HEK293T (cell line): ENCODE measurements around the gene KIAA1755.

ENCODE experiments used
- CTCF ChIA-PET: fragments of 350-600 bp; formaldehyde crosslinking; extraction: SDS; loops from one replicate; lab custom pipeline; 2021; ENCODE audit warnings: antibody characterized with exemption, inconsistent platforms; lab: Yijun Ruan, JAX
- POLR2A ChIA-PET: fragments of 350-600 bp; formaldehyde crosslinking; extraction: SDS; loops from one replicate; lab custom pipeline; 2020; ENCODE audit warnings: antibody characterized with exemption, inconsistent platforms; lab: Yijun Ruan, JAX
- DNase-seq: peaks from one replicate; pipeline ENCODE4 v3.0.0; 2012; ENCODE audit warnings: mixed read lengths; ENCODE audit errors: extremely low spot score
- ARNT ChIP-seq: fragments of 450-650 bp; IDR thresholded peaks from 2 replicates; pipeline ENCODE4 v1.6.1; 2017; ENCODE audit warnings: mild to moderate bottlenecking
- BHLHE40 ChIP-seq: fragments of 450-650 bp; IDR thresholded peaks from 2 replicates; pipeline ENCODE4 v1.6.1; 2016; ENCODE audit warnings: mild to moderate bottlenecking, moderate library complexity, borderline replicate concordance
- CTBP1 ChIP-seq: fragments of 450-650 bp; IDR thresholded peaks from 2 replicates; pipeline ENCODE4 v1.6.1; 2016; ENCODE audit warnings: borderline replicate concordance
- ELF4 ChIP-seq: fragments of 450-650 bp; IDR thresholded peaks from 2 replicates; pipeline ENCODE4 v1.6.1; 2017; ENCODE audit warnings: antibody characterized with exemption
- FOXA1 ChIP-seq: fragments of 450-650 bp; IDR thresholded peaks from 2 replicates; pipeline ENCODE4 v1.6.1; 2016; ENCODE audit warnings: mild to moderate bottlenecking
- FOXK2 ChIP-seq: fragments of 450-650 bp; IDR thresholded peaks from 2 replicates; pipeline ENCODE4 v1.6.1; 2016; ENCODE audit warnings: mild to moderate bottlenecking
- FOXM1 ChIP-seq: fragments of 450-650 bp; IDR thresholded peaks from 2 replicates; pipeline ENCODE4 v1.6.1; 2017; ENCODE audit warnings: mild to moderate bottlenecking, borderline replicate concordance
- HDGF ChIP-seq: fragments of 450-650 bp; IDR thresholded peaks from 2 replicates; pipeline ENCODE4 v1.6.1; 2017; ENCODE audit warnings: antibody characterized with exemption, borderline replicate concordance
- L3MBTL2 ChIP-seq: fragments of 450-650 bp; conservative IDR thresholded peaks from 2 replicates; pipeline ENCODE4 v1.6.1; 2016; ENCODE audit warnings: mild to moderate bottlenecking
- LEF1 ChIP-seq: fragments of 450-650 bp; IDR thresholded peaks from 2 replicates; pipeline ENCODE4 v1.6.1; 2017; ENCODE audit warnings: mild to moderate bottlenecking, borderline replicate concordance
- NFRKB ChIP-seq: fragments of 450-650 bp; IDR thresholded peaks from 2 replicates; pipeline ENCODE4 v1.6.1; 2016; ENCODE audit warnings: mild to moderate bottlenecking, moderate library complexity
- PKNOX1 ChIP-seq: fragments of 450-650 bp; IDR thresholded peaks from 2 replicates; pipeline ENCODE4 v1.6.1; 2016
- SP1 ChIP-seq: fragments of 450-650 bp; IDR thresholded peaks from 2 replicates; pipeline ENCODE4 v1.6.1; 2017
- SUZ12 ChIP-seq: fragments of 450-650 bp; IDR thresholded peaks from 2 replicates; pipeline ENCODE4 v1.6.1; 2016; ENCODE audit warnings: mild to moderate bottlenecking
- TARDBP ChIP-seq: fragments of 450-650 bp; IDR thresholded peaks from 2 replicates; pipeline ENCODE4 v1.6.1; 2016
- ZNF384 ChIP-seq: fragments of 450-650 bp; IDR thresholded peaks from 2 replicates; pipeline ENCODE4 v1.6.1; 2016

Gene KIAA1755

GRCh38 chr20:38208523-38208922 lies 52.0 kb downstream of the KIAA1755 start:
- TF ChIP-seq TARDBP (no peak), ELF4 (no peak), CTBP1 (no peak), FOXK2 (no peak), ZNF384 (no peak), ARNT (no peak), HDGF (no peak), SP1 (no peak), FOXM1 (no peak)

GRCh38 chr20:38208088-38208487 lies 52.4 kb downstream of the KIAA1755 start:
- ChIA-PET CTCF (no interaction called here), POLR2A (no interaction called here)
- no peak for TF ChIP-seq SUZ12
- TF ChIP-seq ARNT: no peak
- TF ChIP-seq L3MBTL2: no peak
- TF ChIP-seq BHLHE40: no peak
- TF ChIP-seq LEF1: no peak
- TF ChIP-seq TARDBP: no peak
- TF ChIP-seq ELF4: no peak
- DNase-seq: no peak

More at GRCh38 chr20:38208523-38208922, 52.0 kb downstream of the KIAA1755 start:
- POLR2A ChIA-PET: no interaction called here
- DNase-seq: no peak
- CTCF ChIA-PET: no interaction called here

- TF ChIP-seq NFRKB (no peak), L3MBTL2 (no peak), TARDBP (no peak), SP1 (no peak), BHLHE40 (no peak), SUZ12 (no peak), ARNT (no peak), FOXM1 (no peak), CTBP1 (no peak), LEF1 (no peak), ZNF384 (no peak)
- ChIA-PET POLR2A (no interaction called here), CTCF (no interaction called here)
- DNase-seq: no peak
Measured at GRCh38 chr20:38207621-38208020, 52.9 kb downstream of the KIAA1755 start.

- TF ChIP-seq CTBP1 (no peak), ARNT (no peak), FOXK2 (no peak), HDGF (no peak), ELF4 (no peak), L3MBTL2 (no peak), NFRKB (no peak), ZNF384 (no peak), SP1 (no peak), SUZ12 (no peak), LEF1 (no peak), FOXA1 (no peak), BHLHE40 (no peak)
- POLR2A ChIA-PET: no interaction called here
- CTCF ChIA-PET: no interaction called here
Measured at GRCh38 chr20:38205001-38205400, 55.5 kb downstream of the KIAA1755 start.

GRCh38 chr20:38203981-38204357 lies 56.6 kb downstream of the KIAA1755 start:
- POLR2A ChIA-PET: no interaction called here

More at GRCh38 chr20:38205001-38205400, 55.5 kb downstream of the KIAA1755 start:
- no peak for DNase-seq

GRCh38 chr20:38203337-38203980 lies 57.1 kb downstream of the KIAA1755 start:
- no peak for DNase-seq
- POLR2A ChIA-PET: no interaction called here
- CTCF ChIA-PET: no interaction called here
- TF ChIP-seq FOXK2 (no peak), CTBP1 (no peak), PKNOX1 (no peak), BHLHE40 (no peak), ARNT (no peak), ZNF384 (no peak), L3MBTL2 (no peak), SP1 (no peak), ELF4 (no peak), SUZ12 (no peak), HDGF (no peak), FOXM1 (no peak), FOXA1 (no peak), NFRKB (no peak), TARDBP (no peak), LEF1 (no peak)

More at GRCh38 chr20:38203981-38204357, 56.6 kb downstream of the KIAA1755 start:
- no peak for DNase-seq
- CTCF ChIA-PET: no interaction called here
- no peak for TF ChIP-seq FOXK2
- no peak for TF ChIP-seq ZNF384
- no peak for TF ChIP-seq ARNT
- TF ChIP-seq BHLHE40: no peak
- no peak for TF ChIP-seq LEF1

GRCh38 chr20:38202982-38203293 lies 57.6 kb downstream of the KIAA1755 start:
- no peak for DNase-seq
- POLR2A ChIA-PET: no interaction called here

More at GRCh38 chr20:38202982-38203293, 57.6 kb downstream of the KIAA1755 start:
- TF ChIP-seq SUZ12: no peak
- no peak for TF ChIP-seq CTBP1
- CTCF ChIA-PET: no interaction called here
